HepG2 (cell line): ENCODE results near the gene UBE2O. TPM values are rescaled to one million over a fixed set of nuclear protein-coding genes. Genes with fewer than 3 reads are reported as not detected.

Experiments
- CEBPB ChIP-seq: IDR thresholded peaks from 2 replicates; pipeline ENCODE4 v1.6.1; 2011; ENCODE audit warnings: low read depth, low read length, improper control_type of control experiment, borderline replicate concordance
- ISL2 ChIP-seq: sonication (generic); formaldehyde crosslinking; IDR thresholded peaks from 2 replicates; pipeline ENCODE4 v1.5.0; 2020; ENCODE audit warnings: missing genetic modification reagents
- PITX1 ChIP-seq: sonication (generic); formaldehyde crosslinking; IDR thresholded peaks from 2 replicates; pipeline ENCODE4 v1.5.1; 2020; ENCODE audit warnings: mild to moderate bottlenecking, missing genetic modification reagents
- SAP130 ChIP-seq: IDR thresholded peaks from 2 replicates; pipeline ENCODE4 v1.6.1; 2016; ENCODE audit warnings: low read depth
- SNAPC2 ChIP-seq: sonication (generic); formaldehyde crosslinking; IDR thresholded peaks from 2 replicates; pipeline ENCODE4 v1.8.1; 2022; ENCODE audit warnings: mild to moderate bottlenecking, missing genetic modification reagents
- ZEB1 ChIP-seq: IDR thresholded peaks from 2 replicates; pipeline ENCODE4 v1.6.1; 2012; ENCODE audit warnings: mild to moderate bottlenecking, low read depth, inconsistent platforms; ENCODE audit not compliant: insufficient replicate concordance
- ZMAT3 ChIP-seq: sonication (generic); formaldehyde crosslinking; conservative IDR thresholded peaks from 2 replicates; pipeline ENCODE4 v1.7.0; 2021; ENCODE audit warnings: missing genetic modification reagents
- ZNF317 ChIP-seq: sonication (generic); formaldehyde crosslinking; IDR thresholded peaks from 2 replicates; pipeline ENCODE4 v1.5.0; 2020; ENCODE audit warnings: mild to moderate bottlenecking, missing genetic modification reagents
- ZNF343 ChIP-seq: sonication (generic); formaldehyde crosslinking; IDR thresholded peaks from 2 replicates; pipeline ENCODE4 v1.4.0; 2020; ENCODE audit warnings: mild to moderate bottlenecking, missing genetic modification reagents
- ZNF383 ChIP-seq: sonication (generic); formaldehyde crosslinking; IDR thresholded peaks from 2 replicates; pipeline ENCODE4 v1.4.0; 2020; ENCODE audit warnings: missing genetic modification reagents, mild to moderate bottlenecking, borderline replicate concordance
- ZNF7 ChIP-seq: IDR thresholded peaks from 2 replicates; pipeline ENCODE4 v1.6.1; 2016; ENCODE audit warnings: missing biosample characterization, missing genetic modification reagents
- ZNF747 ChIP-seq: sonication (generic); formaldehyde crosslinking; IDR thresholded peaks from 2 replicates; pipeline ENCODE4 v1.8.1; 2023; ENCODE audit warnings: missing genetic modification reagents, mild to moderate bottlenecking, borderline replicate concordance
- ZNF879 ChIP-seq: sonication (generic); formaldehyde crosslinking; IDR thresholded peaks from 2 replicates; pipeline ENCODE4 v1.8.1; 2023; ENCODE audit warnings: missing genetic modification reagents
- ZSCAN22 ChIP-seq: sonication (generic); formaldehyde crosslinking; IDR thresholded peaks from 2 replicates; pipeline ENCODE4 v1.4.0; 2020; ENCODE audit warnings: mild to moderate bottlenecking, missing genetic modification reagents
- ZSCAN25 ChIP-seq: sonication (generic); formaldehyde crosslinking; IDR thresholded peaks from 2 replicates; pipeline ENCODE4 v1.8.0; 2022; ENCODE audit warnings: mild to moderate bottlenecking, missing genetic modification reagents
- polyA plus RNA-seq, 8 experiments: library from polyadenylated mRNA; depleted of rRNA in 3 of 8; stranded (reverse) in 7 of 8; unstranded in 1 of 8; fragments of >200 nt; fragmentation: Illumina TruSeq in 4 of 8; extraction: Trizol in 4 of 8; gene quantifications; 2 replicates each; pipeline versions ENCODE4 v1.2.1 to v1.2.3, GENCODE V29; 2011 to 2016; ENCODE audit warnings: low read depth in 4 of 8, missing spikeins in 1 of 8, mixed read lengths in 1 of 8; ENCODE audit not compliant: insufficient read depth in 1 of 8
- total RNA-seq, 5 experiments: library from RNA; depleted of rRNA; stranded (reverse); fragments of >200 nt; fragmentation: Illumina TruSeq; extraction: Trizol; gene quantifications; 2 replicates each; pipeline ENCODE4 v1.2.3, GENCODE V29; 2016; ENCODE audit warnings: low read depth in 1 of 5
- TF ChIP-seq, protein P1 (sequence below): sonication (generic); formaldehyde crosslinking; IDR thresholded peaks from 2 replicates; pipeline ENCODE4 v1.5.0; 2020; ENCODE audit warnings: missing genetic modification reagents
- TF ChIP-seq, protein P2 (sequence below): sonication (generic); formaldehyde crosslinking; IDR thresholded peaks from 2 replicates; pipeline ENCODE4 v1.9.0; 2022; ENCODE audit warnings: low read depth, missing genetic modification reagents
- TF ChIP-seq, protein P3 (sequence below): sonication (generic); formaldehyde crosslinking; IDR thresholded peaks from 2 replicates; pipeline ENCODE4 v1.8.1; 2023; ENCODE audit warnings: mild to moderate bottlenecking, missing genetic modification reagents
- TF ChIP-seq, protein P4 (sequence below), 2 experiments: IDR thresholded peaks; 2 replicates each; pipeline ENCODE4 v1.6.1; 2011 to 2012; ENCODE audit warnings: low read length in 2 of 2, borderline replicate concordance in 1 of 2, low read depth in 1 of 2, mild to moderate bottlenecking in 1 of 2, moderate library complexity in 1 of 2
- TF ChIP-seq, protein P5 (sequence below): sonication (generic); formaldehyde crosslinking; IDR thresholded peaks from 2 replicates; pipeline ENCODE4 v1.4.0; 2020; ENCODE audit warnings: missing genetic modification reagents
- TF ChIP-seq, protein P6 (sequence below): sonication (generic); formaldehyde crosslinking; IDR thresholded peaks from 2 replicates; pipeline ENCODE4 v1.4.0; 2020; ENCODE audit warnings: missing genetic modification reagents

Gene UBE2O
- total and polyA plus RNA-seq, 2 of the 13 experiments (the other 11 are each of a cell fraction or from before 2014, with no cell fraction given) = 21.5 to 23.5 TPM

DNA sequence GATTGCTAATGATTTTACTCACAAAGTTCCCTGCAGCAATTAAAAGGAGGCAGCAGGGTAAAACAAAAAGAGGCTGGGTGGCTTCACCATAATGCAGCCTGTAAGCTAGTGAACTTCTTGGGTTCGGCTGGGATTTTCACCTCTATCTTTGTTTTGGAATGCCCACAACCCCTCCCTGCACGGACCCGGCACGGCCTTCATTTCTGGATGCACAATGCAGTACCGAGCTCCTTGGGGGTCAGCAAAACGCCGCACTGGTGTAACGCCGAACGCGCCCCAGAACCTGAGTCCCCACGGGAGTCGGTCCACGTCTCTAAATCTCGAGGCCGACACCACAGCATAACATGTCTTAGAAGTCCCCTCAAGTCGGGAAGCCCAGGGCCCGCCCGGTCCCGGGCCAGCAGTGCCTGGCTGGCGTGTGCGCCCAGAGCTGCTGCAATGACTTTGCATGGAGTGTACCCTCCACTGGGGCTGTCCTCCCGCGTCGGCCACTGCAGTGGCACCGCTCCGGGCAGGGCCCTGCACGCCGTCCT, 759 bp downstream of the UBE2O start (continued):
- TF ChIP-seq, protein P1, sequence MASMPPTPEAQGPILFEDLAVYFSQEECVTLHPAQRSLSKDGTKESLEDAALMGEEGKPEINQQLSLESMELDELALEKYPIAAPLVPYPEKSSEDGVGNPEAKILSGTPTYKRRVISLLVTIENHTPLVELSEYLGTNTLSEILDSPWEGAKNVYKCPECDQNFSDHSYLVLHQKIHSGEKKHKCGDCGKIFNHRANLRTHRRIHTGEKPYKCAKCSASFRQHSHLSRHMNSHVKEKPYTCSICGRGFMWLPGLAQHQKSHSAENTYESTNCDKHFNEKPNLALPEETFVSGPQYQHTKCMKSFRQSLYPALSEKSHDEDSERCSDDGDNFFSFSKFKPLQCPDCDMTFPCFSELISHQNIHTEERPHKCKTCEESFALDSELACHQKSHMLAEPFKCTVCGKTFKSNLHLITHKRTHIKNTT (CRISPR knock-in tag) = no peak
- TF ChIP-seq ZSCAN22 (CRISPR knock-in tag) (no peak), ZNF747 (0 out of 2 replicates have a peak, but pooled peaks have one; percentile 19), ZEB1 (no peak), ISL2 (CRISPR knock-in tag) (0 out of 2 replicates have a peak, but pooled peaks have one; percentile 13), SAP130 (CRISPR knock-in tag) (peak; percentile 8; the same call in 1 of the 2 replicates), ZNF317 (CRISPR knock-in tag) (peak; percentile 36; the same call in 1 of the 2 replicates), CEBPB (no peak), ZMAT3 (CRISPR knock-in tag) (no peak), SNAPC2 (CRISPR knock-in tag) (no peak), PITX1 (CRISPR knock-in tag) (peak; percentile 50; the same call in 1 of the 2 replicates), ZNF383 (CRISPR knock-in tag) (no peak), ZSCAN25 (no peak), ZNF879 (CRISPR knock-in tag) (no peak), ZNF7 (CRISPR knock-in tag) (no peak), ZNF343 (CRISPR knock-in tag) (no peak)
- TF ChIP-seq, protein P2, sequence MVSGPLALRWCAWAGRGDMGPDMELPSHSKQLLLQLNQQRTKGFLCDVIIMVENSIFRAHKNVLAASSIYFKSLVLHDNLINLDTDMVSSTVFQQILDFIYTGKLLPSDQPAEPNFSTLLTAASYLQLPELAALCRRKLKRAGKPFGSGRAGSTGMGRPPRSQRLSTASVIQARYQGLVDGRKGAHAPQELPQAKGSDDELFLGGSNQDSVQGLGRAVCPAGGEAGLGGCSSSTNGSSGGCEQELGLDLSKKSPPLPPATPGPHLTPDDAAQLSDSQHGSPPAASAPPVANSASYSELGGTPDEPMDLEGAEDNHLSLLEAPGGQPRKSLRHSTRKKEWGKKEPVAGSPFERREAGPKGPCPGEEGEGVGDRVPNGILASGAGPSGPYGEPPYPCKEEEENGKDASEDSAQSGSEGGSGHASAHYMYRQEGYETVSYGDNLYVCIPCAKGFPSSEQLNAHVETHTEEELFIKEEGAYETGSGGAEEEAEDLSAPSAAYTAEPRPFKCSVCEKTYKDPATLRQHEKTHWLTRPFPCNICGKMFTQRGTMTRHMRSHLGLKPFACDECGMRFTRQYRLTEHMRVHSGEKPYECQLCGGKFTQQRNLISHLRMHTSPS (CRISPR knock-in tag) = 0 out of 2 replicates have a peak, but pooled peaks have one; percentile 28
- TF ChIP-seq, protein P3, sequence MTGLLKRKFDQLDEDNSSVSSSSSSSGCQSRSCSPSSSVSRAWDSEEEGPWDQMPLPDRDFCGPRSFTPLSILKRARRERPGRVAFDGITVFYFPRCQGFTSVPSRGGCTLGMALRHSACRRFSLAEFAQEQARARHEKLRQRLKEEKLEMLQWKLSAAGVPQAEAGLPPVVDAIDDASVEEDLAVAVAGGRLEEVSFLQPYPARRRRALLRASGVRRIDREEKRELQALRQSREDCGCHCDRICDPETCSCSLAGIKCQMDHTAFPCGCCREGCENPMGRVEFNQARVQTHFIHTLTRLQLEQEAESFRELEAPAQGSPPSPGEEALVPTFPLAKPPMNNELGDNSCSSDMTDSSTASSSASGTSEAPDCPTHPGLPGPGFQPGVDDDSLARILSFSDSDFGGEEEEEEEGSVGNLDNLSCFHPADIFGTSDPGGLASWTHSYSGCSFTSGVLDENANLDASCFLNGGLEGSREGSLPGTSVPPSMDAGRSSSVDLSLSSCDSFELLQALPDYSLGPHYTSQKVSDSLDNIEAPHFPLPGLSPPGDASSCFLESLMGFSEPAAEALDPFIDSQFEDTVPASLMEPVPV (CRISPR knock-in tag) = no peak
- TF ChIP-seq, protein P4, sequence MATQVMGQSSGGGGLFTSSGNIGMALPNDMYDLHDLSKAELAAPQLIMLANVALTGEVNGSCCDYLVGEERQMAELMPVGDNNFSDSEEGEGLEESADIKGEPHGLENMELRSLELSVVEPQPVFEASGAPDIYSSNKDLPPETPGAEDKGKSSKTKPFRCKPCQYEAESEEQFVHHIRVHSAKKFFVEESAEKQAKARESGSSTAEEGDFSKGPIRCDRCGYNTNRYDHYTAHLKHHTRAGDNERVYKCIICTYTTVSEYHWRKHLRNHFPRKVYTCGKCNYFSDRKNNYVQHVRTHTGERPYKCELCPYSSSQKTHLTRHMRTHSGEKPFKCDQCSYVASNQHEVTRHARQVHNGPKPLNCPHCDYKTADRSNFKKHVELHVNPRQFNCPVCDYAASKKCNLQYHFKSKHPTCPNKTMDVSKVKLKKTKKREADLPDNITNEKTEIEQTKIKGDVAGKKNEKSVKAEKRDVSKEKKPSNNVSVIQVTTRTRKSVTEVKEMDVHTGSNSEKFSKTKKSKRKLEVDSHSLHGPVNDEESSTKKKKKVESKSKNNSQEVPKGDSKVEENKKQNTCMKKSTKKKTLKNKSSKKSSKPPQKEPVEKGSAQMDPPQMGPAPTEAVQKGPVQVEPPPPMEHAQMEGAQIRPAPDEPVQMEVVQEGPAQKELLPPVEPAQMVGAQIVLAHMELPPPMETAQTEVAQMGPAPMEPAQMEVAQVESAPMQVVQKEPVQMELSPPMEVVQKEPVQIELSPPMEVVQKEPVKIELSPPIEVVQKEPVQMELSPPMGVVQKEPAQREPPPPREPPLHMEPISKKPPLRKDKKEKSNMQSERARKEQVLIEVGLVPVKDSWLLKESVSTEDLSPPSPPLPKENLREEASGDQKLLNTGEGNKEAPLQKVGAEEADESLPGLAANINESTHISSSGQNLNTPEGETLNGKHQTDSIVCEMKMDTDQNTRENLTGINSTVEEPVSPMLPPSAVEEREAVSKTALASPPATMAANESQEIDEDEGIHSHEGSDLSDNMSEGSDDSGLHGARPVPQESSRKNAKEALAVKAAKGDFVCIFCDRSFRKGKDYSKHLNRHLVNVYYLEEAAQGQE (IDR thresholded peaks at IDR 0.05; ENCODE audit: borderline replicate concordance in 1 of 2, low read depth in 1 of 2, low read length in 2 of 2) = no peak
- TF ChIP-seq, protein P5, sequence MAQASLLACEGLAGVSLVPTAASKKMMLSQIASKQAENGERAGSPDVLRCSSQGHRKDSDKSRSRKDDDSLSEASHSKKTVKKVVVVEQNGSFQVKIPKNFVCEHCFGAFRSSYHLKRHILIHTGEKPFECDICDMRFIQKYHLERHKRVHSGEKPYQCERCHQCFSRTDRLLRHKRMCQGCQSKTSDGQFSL (CRISPR knock-in tag) = no peak
- TF ChIP-seq, protein P6, sequence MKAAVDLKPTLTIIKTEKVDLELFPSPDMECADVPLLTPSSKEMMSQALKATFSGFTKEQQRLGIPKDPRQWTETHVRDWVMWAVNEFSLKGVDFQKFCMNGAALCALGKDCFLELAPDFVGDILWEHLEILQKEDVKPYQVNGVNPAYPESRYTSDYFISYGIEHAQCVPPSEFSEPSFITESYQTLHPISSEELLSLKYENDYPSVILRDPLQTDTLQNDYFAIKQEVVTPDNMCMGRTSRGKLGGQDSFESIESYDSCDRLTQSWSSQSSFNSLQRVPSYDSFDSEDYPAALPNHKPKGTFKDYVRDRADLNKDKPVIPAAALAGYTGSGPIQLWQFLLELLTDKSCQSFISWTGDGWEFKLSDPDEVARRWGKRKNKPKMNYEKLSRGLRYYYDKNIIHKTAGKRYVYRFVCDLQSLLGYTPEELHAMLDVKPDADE (CRISPR knock-in tag) = peak; percentile 65; the same call in 1 of the 2 replicates
